GM19397 (cell line): Measurements from ENCODE around the gene VGF.
"Not testable (repeated sequence)": the region's sequence is repeated elsewhere in the genome, so short reads cannot be mapped to it uniquely, and the experiment has no call there.

Experiments
- ATAC-seq: cut with Tn5 transposase; IDR thresholded peaks from one replicate; pipeline ENCODE4 v1.9.1; 2021; ENCODE audit warnings: mild to moderate bottlenecking, moderate library complexity; ENCODE audit not compliant: unreplicated experiment

VGF gene

GRCh38 chr7:101140339-101140699, 25.1 kb downstream of the VGF start:
- ATAC-seq = no peak

- ATAC-seq = no peak
Measured at GRCh38 chr7:101138213-101138870, 27.0 kb downstream of the VGF start.

DNA sequence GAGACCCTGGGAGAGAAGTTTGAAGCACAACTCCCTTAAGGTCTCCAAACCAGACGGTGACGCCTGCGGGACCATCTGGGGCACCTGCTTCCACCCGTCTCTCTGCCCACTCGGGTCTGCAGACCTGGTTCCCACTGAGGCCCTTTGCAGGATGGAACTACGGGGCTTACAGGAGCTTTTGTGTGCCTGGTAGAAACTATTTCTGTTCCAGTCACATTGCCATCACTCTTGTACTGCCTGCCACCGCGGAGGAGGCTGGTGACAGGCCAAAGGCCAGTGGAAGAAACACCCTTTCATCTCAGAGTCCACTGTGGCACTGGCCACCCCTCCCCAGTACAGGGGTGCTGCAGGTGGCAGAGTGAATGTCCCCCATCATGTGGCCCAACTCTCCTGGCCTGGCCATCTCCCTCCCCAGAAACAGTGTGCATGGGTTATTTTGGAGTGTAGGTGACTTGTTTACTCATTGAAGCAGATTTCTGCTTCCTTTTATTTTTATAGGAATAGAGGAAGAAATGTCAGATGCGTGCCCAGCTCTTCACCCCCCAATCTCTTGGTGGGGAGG, 27.6 kb downstream of the VGF start:
- no peak for ATAC-seq

DNA sequence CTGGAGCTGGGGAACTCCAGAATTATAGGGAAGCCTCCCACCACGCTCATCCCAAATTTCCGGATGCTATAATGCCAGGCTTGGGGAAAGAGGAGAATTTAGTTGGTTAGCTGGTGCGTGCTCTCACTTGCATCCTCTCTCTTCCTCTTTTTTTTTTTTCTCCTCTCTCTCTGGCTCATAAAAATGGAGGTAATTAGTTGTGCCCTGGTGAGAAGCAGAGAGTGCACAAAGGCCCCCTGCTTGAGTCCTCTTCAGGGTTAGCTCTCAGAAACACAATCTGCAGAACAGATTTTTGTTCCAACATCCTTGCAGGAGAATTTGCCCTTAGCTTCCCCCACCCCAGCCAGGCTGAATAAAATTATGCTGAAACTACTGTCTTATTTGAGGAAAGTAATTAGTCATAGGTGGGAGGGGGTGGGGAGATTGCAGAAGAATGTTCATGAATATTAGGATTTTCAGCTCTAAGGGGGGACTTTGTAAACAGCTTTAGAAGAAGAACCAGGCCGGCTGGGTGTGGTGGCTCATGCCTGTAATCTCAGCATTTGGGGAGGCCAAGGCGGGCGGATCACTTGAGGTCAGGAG, 30.9 kb downstream of the VGF start:
- no peak for ATAC-seq

DNA sequence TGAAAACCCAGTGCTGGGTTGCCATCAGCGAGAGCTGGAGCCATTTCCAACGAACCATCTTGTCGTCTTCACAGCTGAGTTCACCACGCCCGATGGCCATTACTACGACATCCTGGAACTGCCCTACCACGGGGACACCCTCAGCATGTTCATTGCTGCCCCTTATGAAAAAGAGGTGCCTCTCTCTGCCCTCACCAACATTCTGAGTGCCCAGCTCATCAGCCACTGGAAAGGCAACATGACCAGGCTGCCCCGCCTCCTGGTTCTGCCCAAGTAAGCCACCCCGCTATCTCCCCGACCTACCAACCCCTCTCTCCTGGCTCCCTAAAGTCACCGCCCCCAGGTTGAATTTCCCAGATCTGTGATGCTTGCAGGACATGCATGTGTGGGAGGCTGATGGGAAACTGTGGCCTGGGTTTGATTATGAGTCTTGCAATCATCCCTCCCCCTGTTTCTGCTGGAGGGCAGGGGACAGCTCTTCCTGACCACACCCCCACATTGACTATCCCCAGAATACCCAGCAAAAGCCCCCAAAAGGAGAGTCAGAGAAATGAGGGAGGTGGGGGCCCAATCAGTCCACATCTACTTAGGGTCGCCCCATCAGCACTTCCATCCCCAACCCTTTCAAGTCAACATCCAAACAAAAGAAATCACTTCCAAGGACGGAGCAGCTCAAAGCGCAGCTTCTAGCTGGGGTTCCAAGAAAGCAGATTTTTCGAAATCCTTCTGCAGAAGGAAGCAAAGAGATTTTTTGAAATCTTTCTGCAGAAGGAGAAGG, 31.6 kb downstream of the VGF start:
- no peak for ATAC-seq

GRCh38 chr7:101132626-101133600, 32.5 kb downstream of the VGF start:
- ATAC-seq = not testable (repeated sequence)

DNA sequence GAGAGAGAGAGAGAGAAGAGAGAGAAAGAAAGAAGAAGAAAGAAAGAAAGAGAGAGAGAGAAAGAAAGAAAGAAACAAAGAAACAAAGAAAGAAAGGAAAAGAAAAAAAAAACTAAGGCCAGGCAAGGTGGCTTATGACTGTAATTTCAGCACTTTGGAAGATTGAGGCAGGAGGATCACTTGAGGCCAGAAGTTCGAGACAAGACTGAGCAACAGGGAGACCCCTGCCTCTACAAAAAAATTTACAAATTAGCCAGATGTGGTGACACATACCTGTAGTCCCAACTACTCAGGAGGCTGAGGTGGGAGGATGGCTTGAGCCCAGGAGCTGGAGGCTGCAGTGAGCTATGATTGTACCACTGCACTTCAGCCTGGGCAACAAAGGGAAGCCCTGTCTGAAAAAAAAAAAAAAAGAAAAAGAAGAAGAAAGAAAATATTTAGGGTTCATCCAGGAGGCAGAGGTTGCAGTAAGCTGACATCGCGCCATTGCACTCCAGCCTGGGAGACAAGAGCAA, 35.7 kb downstream of the VGF start:
- ATAC-seq = no peak

DNA sequence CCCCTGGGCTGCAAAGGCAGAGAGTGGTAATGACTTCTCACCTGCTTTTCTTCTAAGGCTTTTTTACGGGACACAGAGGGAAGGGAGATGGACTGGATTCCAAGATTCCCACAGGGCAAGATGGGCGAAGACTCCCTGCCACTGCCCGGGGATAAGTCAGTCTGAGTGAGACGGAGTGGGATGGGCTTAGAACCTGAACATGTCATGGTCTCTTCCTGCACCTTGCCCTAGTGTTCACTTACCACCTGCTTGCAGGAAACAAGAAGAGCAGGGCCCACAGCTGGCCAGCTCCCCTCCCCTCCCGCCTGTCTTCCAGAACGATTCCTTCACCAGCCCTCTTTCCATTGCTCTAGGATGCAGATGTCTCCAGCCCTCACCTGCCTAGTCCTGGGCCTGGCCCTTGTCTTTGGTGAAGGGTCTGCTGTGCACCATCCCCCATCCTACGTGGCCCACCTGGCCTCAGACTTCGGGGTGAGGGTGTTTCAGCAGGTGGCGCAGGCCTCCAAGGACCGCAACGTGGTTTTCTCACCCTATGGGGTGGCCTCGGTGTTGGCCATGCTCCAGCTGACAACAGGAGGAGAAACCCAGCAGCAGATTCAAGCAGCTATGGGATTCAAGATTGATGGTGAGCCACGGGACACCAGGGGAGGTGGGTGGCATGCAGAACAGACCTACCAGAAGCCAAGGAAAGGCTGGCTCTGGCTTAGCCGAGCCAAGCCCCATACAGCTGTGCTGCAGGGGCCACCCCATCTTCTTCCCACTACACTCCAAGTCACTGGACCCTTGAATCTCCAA, 37.1 kb downstream of the VGF start:
- ATAC-seq = no peak

GRCh38 chr7:101127460-101128039, 37.8 kb downstream of the VGF start:
- no peak for ATAC-seq

GRCh38 chr7:101126651-101127459, 38.5 kb downstream of the VGF start, which contains the start of gene SERPINE1:
SERPINE1 (plus strand) TSS chr7:101127104; CDS start chr7:101128394, 1,290 bp downstream.
- peak; percentile 29 for ATAC-seq

GRCh38 chr7:101125989-101126650, 39.2 kb downstream of the VGF start:
- ATAC-seq = peak; percentile 56

DNA sequence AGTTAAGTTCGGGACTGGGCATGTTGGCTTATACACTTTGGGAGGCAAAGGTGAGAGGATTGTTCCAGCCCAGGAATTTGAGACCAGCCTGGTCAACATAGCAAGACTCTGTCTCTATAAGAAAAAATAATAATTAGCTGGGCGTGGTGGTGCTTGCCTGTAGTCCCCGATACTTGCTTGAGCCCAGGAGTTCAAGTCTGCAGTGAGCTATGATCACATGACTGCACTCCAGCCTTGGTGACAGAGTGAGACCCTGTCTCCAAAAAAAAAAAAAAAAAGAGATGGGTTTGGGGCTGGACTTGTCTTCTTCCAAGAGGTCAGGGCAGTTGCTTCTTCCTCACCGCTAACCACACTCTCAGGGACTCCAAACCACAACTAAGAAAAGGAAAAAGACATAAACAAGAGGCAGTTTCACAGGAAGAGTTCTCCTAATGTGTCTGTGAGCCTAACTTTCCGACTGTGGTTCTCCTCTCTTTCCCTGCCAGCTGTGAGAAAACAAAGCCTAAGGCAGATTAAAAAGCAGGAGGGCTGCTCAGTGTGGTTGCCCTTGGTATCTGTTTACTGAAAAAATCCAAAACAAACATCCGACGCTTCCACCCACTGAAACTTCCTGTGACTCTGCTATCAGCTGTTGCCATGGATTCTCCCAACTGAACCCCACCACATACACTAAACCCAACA, 40.9 kb downstream of the VGF start:
- ATAC-seq = no peak

DNA sequence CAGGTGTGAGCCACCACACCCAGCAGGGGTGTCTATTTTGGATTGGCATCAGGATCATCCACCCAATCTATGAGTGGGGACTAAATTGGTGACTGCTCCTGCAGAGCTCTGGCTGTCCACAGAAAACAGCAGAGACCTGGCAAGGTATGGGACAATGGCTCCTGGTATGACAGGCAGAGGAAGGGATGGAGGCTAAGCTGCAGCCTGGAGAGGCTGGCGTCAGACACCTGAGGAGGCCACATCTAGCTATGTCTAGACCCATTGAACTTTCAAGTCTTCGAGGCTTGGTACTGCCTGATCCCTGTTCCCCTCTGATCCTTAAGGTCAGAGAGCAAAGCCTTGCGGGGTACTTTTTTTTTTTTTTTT, 41.7 kb downstream of the VGF start:
- no peak for ATAC-seq

DNA sequence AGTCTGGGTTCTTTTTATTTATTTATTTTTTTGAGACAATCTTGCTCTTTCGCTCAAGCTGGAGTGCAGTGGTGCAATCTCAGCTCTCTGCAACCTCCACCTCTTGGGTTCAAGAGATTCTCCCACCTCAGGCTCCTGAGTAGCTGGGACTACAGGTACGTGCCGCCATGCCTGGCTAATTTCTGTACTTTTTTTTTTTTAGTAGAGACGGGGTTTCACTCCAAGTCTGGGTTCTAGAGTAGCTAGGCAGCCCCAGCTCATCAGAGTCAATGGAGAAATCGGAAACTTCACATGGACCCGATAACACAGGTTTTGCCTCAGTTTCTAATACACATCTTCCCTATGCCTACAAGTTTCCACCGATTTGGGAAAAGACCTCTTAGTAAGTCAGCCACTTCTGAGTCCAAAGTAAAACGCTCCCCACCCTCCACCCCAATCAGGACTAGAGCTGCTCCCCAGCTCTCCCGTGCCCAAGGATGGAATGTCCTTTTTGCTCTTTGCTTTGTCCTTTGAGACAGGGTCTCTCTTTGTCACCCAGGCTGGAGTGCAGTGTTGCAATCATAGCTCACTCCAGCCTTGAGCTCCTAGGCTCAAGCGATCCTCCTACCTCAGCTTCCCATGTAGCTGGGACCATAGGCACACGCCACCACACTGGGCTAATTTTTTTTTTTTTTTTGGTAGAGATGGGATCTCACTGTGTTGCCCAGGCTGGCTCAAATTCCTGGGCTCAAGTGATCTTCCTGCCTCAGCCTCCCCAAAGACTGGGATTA, 42.3 kb downstream of the VGF start:
- no peak for ATAC-seq

GRCh38 chr7:101121991-101122932, 43.1 kb downstream of the VGF start:
- ATAC-seq = no peak

GRCh38 chr7:101121631-101121990, 43.8 kb downstream of the VGF start:
- not testable (repeated sequence) for ATAC-seq
